H1 (cell line): ENCODE data around the gene OGDH. TPM values are rescaled to one million over a fixed set of nuclear protein-coding genes. Genes with fewer than 3 reads are reported as not detected.

Experiments used
- CTCF ChIA-PET: fragments of 300-600 bp; sonication (Branson Sonifier 250); formaldehyde crosslinking; loops from one replicate; lab custom pipeline; 2021; ENCODE audit not compliant: partially characterized antibody; lab: Charles Lee
- POLR2A ChIA-PET: fragments of 300-600 bp; sonication (Branson Sonifier 250); formaldehyde crosslinking; loops from one replicate; lab custom pipeline; 2021; ENCODE audit warnings: inconsistent platforms; ENCODE audit not compliant: partially characterized antibody; lab: Charles Lee
- DNase-seq, 2 experiments: peaks; one replicate each; pipeline versions ENCODE4 v3.0.0 to v3.0.0-alpha.2; 2010 to 2022; ENCODE audit warnings: low spot score in 2 of 2, low read depth in 1 of 2, mixed read lengths in 1 of 2
- FAIRE-seq: peaks from 2 replicates; lab custom pipeline; 2011; peaks lifted over from hg19 to GRCh38; lab: Jason Lieb, UNC
- H2AFZ ChIP-seq: 2 replicates; pipeline ENCODE4 v1.8.1; 2012; ENCODE audit warnings: low read length, inconsistent platforms
- H2AK5ac ChIP-seq: 2 replicates; pipeline ENCODE4 v1.6.1; 2013; ENCODE audit warnings: low read depth, low read length
- H2BK120ac ChIP-seq: replicated peaks from 2 replicates; pipeline ENCODE3; 2013; ENCODE audit warnings: low read depth, low read length, inconsistent platforms
- H2BK12ac ChIP-seq: 2 replicates; pipeline ENCODE4 v1.6.1; 2013; ENCODE audit warnings: low read depth, low read length
- H2BK15ac ChIP-seq: 2 replicates; pipeline ENCODE4 v1.6.1; 2013; ENCODE audit warnings: low read length
- H2BK20ac ChIP-seq: 2 replicates; pipeline ENCODE4 v1.6.1; 2013; ENCODE audit warnings: low read length
- H2BK5ac ChIP-seq: 2 replicates; pipeline ENCODE4 v1.6.1; 2013; ENCODE audit warnings: low read depth, low read length
- H3K14ac ChIP-seq: 2 replicates; pipeline ENCODE4 v1.6.1; 2013; ENCODE audit warnings: inconsistent platforms; ENCODE audit not compliant: insufficient read length
- H3K18ac ChIP-seq: 2 replicates; pipeline ENCODE4 v1.6.1; 2013; ENCODE audit warnings: low read length; ENCODE audit errors: extremely low read depth
- H3K23ac ChIP-seq: 2 replicates; pipeline ENCODE4 v1.6.1; 2013; ENCODE audit warnings: inconsistent platforms; ENCODE audit not compliant: insufficient read length
- H3K23me2 ChIP-seq: 2 replicates; pipeline ENCODE4 v1.6.1; 2013; ENCODE audit warnings: low read depth, low read length
- H3K27ac ChIP-seq: 2 replicates; pipeline ENCODE4 v1.6.1; 2011; ENCODE audit warnings: low read depth, low read length, inconsistent platforms
- H3K27me3 ChIP-seq, 4 experiments: replicated peaks in 1 of 4; 1 replicate in 1 of 4; 2 replicates in 3 of 4; pipeline versions ENCODE4 v1.6.1 to v1.8.1; 2011 to 2013; ENCODE audit warnings: low read length in 3 of 4, mild to moderate bottlenecking in 3 of 4, inconsistent platforms in 2 of 4, mixed read lengths in 2 of 4, moderate library complexity in 1 of 4; ENCODE audit not compliant: control insufficient read depth in 3 of 4, insufficient read depth in 3 of 4; ENCODE audit errors: extremely low read depth in 1 of 4
- H3K36me3 ChIP-seq, 4 experiments: 2 replicates each; pipeline versions ENCODE4 v1.6.1 to v1.8.1; 2011 to 2013; ENCODE audit warnings: mild to moderate bottlenecking in 4 of 4, low read length in 3 of 4, moderate library complexity in 2 of 4, control low read depth in 1 of 4, inconsistent platforms in 1 of 4; ENCODE audit not compliant: insufficient read depth in 4 of 4, control insufficient read depth in 2 of 4
- H3K4ac ChIP-seq: replicated peaks from 2 replicates; pipeline ENCODE3; 2013; ENCODE audit warnings: low read length, low read depth, mixed read lengths, inconsistent platforms; ENCODE audit not compliant: insufficient read length
- H3K4me1 ChIP-seq, 4 experiments: replicated peaks in 1 of 4; 1 replicate in 1 of 4; 2 replicates in 3 of 4; pipeline versions ENCODE4 v1.6.1 to v1.8.1; 2011 to 2013; ENCODE audit warnings: low read length in 3 of 4, inconsistent platforms in 2 of 4, mixed read lengths in 1 of 4; ENCODE audit not compliant: insufficient read depth in 4 of 4, control insufficient read depth in 3 of 4
- H3K4me2 ChIP-seq, 2 experiments: 2 replicates each; pipeline versions ENCODE4 v1.6.1 to v1.8.1; 2011 to 2013; ENCODE audit warnings: low read depth in 2 of 2, low read length in 2 of 2, control low read depth in 1 of 2, inconsistent platforms in 1 of 2, mild to moderate bottlenecking in 1 of 2; ENCODE audit not compliant: insufficient read depth in 1 of 2
- H3K4me3 ChIP-seq, 4 experiments: fragments of 200-600, 300-600 bp in 1 of 4; sonication (generic), shearing (Covaris generic), sonication (Bioruptor Twin) in 1 of 4; 2 replicates each; pipeline versions ENCODE4 v1.5.1 to v1.8.1; 2011 to 2016; ENCODE audit warnings: low read length in 4 of 4, low read depth in 3 of 4, control low read depth in 2 of 4, inconsistent platforms in 2 of 4, mild to moderate bottlenecking in 2 of 4, mixed read lengths in 1 of 4, moderate library complexity in 1 of 4; ENCODE audit not compliant: insufficient read depth in 2 of 4; ENCODE audit errors: extremely low read depth in 1 of 4
- H3K56ac ChIP-seq: replicated peaks from 2 replicates; pipeline ENCODE3; 2013; ENCODE audit warnings: low read depth, mild to moderate bottlenecking, mixed read lengths, low read length, inconsistent platforms; ENCODE audit not compliant: insufficient read length
- H3K79me1 ChIP-seq: 2 replicates; pipeline ENCODE4 v1.6.1; 2013; ENCODE audit warnings: low read depth, low read length, control low read depth
- H3K79me2 ChIP-seq, 2 experiments: 2 replicates each; pipeline versions ENCODE4 v1.6.1 to v1.8.1; 2012 to 2013; ENCODE audit warnings: low read length in 2 of 2, mild to moderate bottlenecking in 2 of 2, inconsistent platforms in 1 of 2; ENCODE audit not compliant: insufficient read depth in 2 of 2, control insufficient read depth in 1 of 2
- H3K9ac ChIP-seq, 4 experiments: replicated peaks in 1 of 4; 1 replicate in 1 of 4; 2 replicates in 3 of 4; pipeline versions ENCODE4 v1.6.1 to v1.8.1; 2011 to 2013; ENCODE audit warnings: low read depth in 3 of 4, low read length in 3 of 4, control low read depth in 2 of 4, mild to moderate bottlenecking in 2 of 4, moderate library complexity in 2 of 4, inconsistent platforms in 1 of 4; ENCODE audit errors: extremely low read depth in 1 of 4
- H3K9me3 ChIP-seq, 2 experiments: 2 replicates each; pipeline versions ENCODE4 v1.6.1 to v1.8.1; 2012 to 2013; ENCODE audit warnings: mild to moderate bottlenecking in 2 of 2, moderate library complexity in 2 of 2, control low read depth in 1 of 2, inconsistent platforms in 1 of 2, low read depth in 1 of 2, low read length in 1 of 2, mixed read lengths in 1 of 2; ENCODE audit not compliant: insufficient read depth in 2 of 2
- H4K20me1 ChIP-seq, 2 experiments: replicated peaks in 1 of 2; 2 replicates each; pipeline versions ENCODE3 to v1.8.1; 2011 to 2013; ENCODE audit warnings: inconsistent platforms in 2 of 2, low read length in 2 of 2, mild to moderate bottlenecking in 1 of 2; ENCODE audit not compliant: insufficient read depth in 2 of 2, control insufficient read depth in 1 of 2
- H4K5ac ChIP-seq: 2 replicates; pipeline ENCODE4 v1.6.1; 2013; ENCODE audit warnings: low read length, low read depth, mixed read lengths, inconsistent platforms; ENCODE audit not compliant: insufficient read length
- H4K8ac ChIP-seq: 2 replicates; pipeline ENCODE4 v1.8.0; 2013; ENCODE audit warnings: mild to moderate bottlenecking, moderate library complexity, low read length, inconsistent platforms; ENCODE audit not compliant: insufficient read depth; ENCODE audit errors: extremely low read depth
- H4K91ac ChIP-seq: replicated peaks from 2 replicates; pipeline ENCODE3; 2013; ENCODE audit warnings: low read length, mixed read lengths, inconsistent platforms; ENCODE audit not compliant: insufficient read length
- BRCA1 ChIP-seq: IDR thresholded peaks from 2 replicates; pipeline ENCODE4 v1.6.1; 2012; ENCODE audit warnings: low read depth, low read length, improper control_type of control experiment
- CBX8 ChIP-seq: fragments of 300-800, 300-1000 bp; sonication (generic); IDR thresholded peaks from 2 replicates; pipeline ENCODE4 v1.7.1; 2016; ENCODE audit warnings: low read depth, low read length, borderline replicate concordance
- CEBPB ChIP-seq: IDR thresholded peaks from 2 replicates; pipeline ENCODE4 v1.6.1; 2012; ENCODE audit warnings: low read depth, low read length
- CHD2 ChIP-seq: IDR thresholded peaks from 2 replicates; pipeline ENCODE4 v1.6.1; 2012; ENCODE audit warnings: low read length, improper control_type of control experiment
- GABPA ChIP-seq: IDR thresholded peaks from 2 replicates; pipeline ENCODE4 v1.6.1; 2011; ENCODE audit warnings: mild to moderate bottlenecking, low read length, moderate library complexity, borderline replicate concordance; ENCODE audit not compliant: insufficient read depth
- HDAC2 ChIP-seq, 2 experiments: fragments of 300-600 bp in 1 of 2; sonication (generic) in 1 of 2; IDR thresholded peaks; 2 replicates each; pipeline ENCODE4 v1.6.1; 2011 to 2012; ENCODE audit warnings: low read depth in 2 of 2, low read length in 2 of 2, mild to moderate bottlenecking in 2 of 2, moderate library complexity in 2 of 2, borderline replicate concordance in 1 of 2, inconsistent platforms in 1 of 2
- MAFK ChIP-seq: IDR thresholded peaks from 2 replicates; pipeline ENCODE4 v1.6.1; 2012; ENCODE audit warnings: low read depth, mild to moderate bottlenecking, improper control_type of control experiment, low read length
- RFX5 ChIP-seq: IDR thresholded peaks from 2 replicates; pipeline ENCODE4 v1.6.1; 2011; ENCODE audit warnings: low read depth, low read length, improper control_type of control experiment, borderline replicate concordance
- SAP30 ChIP-seq: fragments of 300-600 bp; sonication (generic); IDR thresholded peaks from 2 replicates; pipeline ENCODE4 v1.7.1; 2012; ENCODE audit warnings: low read length, moderate library complexity, mild to moderate bottlenecking, inconsistent platforms; ENCODE audit not compliant: insufficient read depth, insufficient replicate concordance
- SIN3A ChIP-seq, 2 experiments: IDR thresholded peaks in 1 of 2; conservative IDR thresholded peaks in 1 of 2; 2 replicates each; pipeline ENCODE4 v1.6.1; 2011 to 2012; ENCODE audit warnings: low read length in 2 of 2, improper control_type of control experiment in 1 of 2, low read depth in 1 of 2, mild to moderate bottlenecking in 1 of 2
- SP2 ChIP-seq: IDR thresholded peaks from 2 replicates; pipeline ENCODE4 v1.6.1; 2012; ENCODE audit warnings: mild to moderate bottlenecking, low read length, inconsistent platforms
- TAF1 ChIP-seq: IDR thresholded peaks from 2 replicates; pipeline ENCODE4 v1.6.1; 2011; ENCODE audit warnings: mild to moderate bottlenecking, low read depth, low read length
- WGBS, 2 experiments: shearing (Covaris generic) in 1 of 2; methylation state at CpG; one replicate each; pipeline versions ENCODE4 v1.1.6 to v1.1.7; 2013 to 2015; ENCODE audit warnings: low lambda C conversion rate in 2 of 2, mixed read lengths in 2 of 2, inconsistent platforms in 1 of 2, low coverage in 1 of 2, missing lambda C conversion rate in 1 of 2; ENCODE audit not compliant: insufficient replicate concordance in 2 of 2, insufficient coverage in 1 of 2, insufficient read length in 1 of 2; ENCODE audit errors: extremely low coverage in 1 of 2, missing lambda C conversion rate in 1 of 2; 5-methylcytosine and 5-hydroxymethylcytosine counted together
- polyA plus RNA-seq, 7 experiments: library from polyadenylated mRNA; depleted of rRNA in 3 of 7; stranded (reverse) in 5 of 7; unstranded in 2 of 7; fragments of >200 nt in 5 of 7; fragments of 200-250 nt in 2 of 7; gene quantifications; 1 replicate in 5 of 7; 2 replicates in 1 of 7; 4 replicates in 1 of 7; pipeline versions ENCODE4 v1.2.1 to v1.2.3, GENCODE V29; 2011 to 2013; ENCODE audit warnings: missing spikeins in 2 of 7, mixed read lengths in 2 of 7
- total RNA-seq: library from RNA; stranded (reverse); fragmentation: NEBNext Ultra II Directional; extraction: Animal tissue kit (Norgen Biotek cat#: 25700); gene quantifications from 2 replicates; pipeline ENCODE4 v1.2.1, GENCODE V29; 2021
- TF ChIP-seq, protein P1 (sequence below): IDR thresholded peaks from 2 replicates; pipeline ENCODE4 v1.6.1; 2012; ENCODE audit warnings: inconsistent platforms

OGDH gene
- total and polyA plus RNA-seq, 2 of the 8 experiments (the other 6 are each of a cell fraction or from before 2014, with no cell fraction given): 71.6 to 91.6 TPM

DNA sequence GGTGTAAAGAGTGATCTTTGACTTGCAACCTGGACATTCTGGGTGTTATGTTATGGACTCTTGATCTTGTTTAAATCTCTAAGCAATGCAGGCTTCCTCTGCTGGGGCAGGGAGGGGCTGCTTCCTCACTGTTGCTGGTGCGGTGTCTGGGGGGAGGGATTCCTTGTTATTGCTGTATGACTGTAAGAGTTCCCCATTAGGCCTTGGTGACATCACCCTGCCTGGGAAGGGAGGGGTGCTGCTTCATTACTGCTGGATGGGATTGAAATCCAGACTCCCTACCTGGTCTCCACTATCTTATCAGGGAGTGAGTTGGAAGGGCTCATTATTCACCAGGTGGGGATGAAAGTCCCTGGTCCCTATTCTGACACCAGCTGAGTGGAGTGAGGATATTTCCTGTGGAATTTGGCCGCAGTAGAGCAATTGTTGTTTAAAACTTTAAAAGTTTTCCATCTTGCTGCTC, 8.8 kb downstream of the OGDH start:
- Histone ChIP-seq H3K4me3 (no peak overlapping the region), H4K8ac (peak overlapping the region; percentile 71; the same call in 1 of the 2 replicates), H3K27ac (no peak overlapping the region), H2AK5ac (no peak overlapping the region), H3K56ac (no peak overlapping the region), H3K4me2 (no peak overlapping the region), H3K36me3 (no peaks in the 10 kb centered on the region), H3K23me2 (no peaks in the 10 kb centered on the region; the same call in 1 of the 2 replicates), H2BK5ac (no peak overlapping the region), H3K23ac (no peak overlapping the region), H2BK20ac (no peak overlapping the region), H4K91ac (no peak overlapping the region), H2BK15ac (no peak overlapping the region), H3K79me1 (no peaks in the 10 kb centered on the region; the same call in 1 of the 2 replicates), H2AFZ (no peak overlapping the region), H2BK12ac (no peak overlapping the region), H3K9me3 (no peaks in the 10 kb centered on the region), H3K14ac (no peak overlapping the region), H2BK120ac (no peak overlapping the region), H3K4ac (no peak overlapping the region), H3K18ac (no peak overlapping the region), H3K79me2 (peaks cover 11 to 96% of the 10 kb centered on the region in 2 experiments), H4K20me1 (peaks cover 0 to 12% of the 10 kb centered on the region in 2 experiments), H3K4me1 (no peaks in the 10 kb centered on the region), H4K5ac (no peak overlapping the region), H3K27me3 (no peaks in the 10 kb centered on the region), H3K9ac (no peak overlapping the region)
- 98% methylated on average over 2 of the region's 2 CpGs; no CpG with 5 or more reads in 1 of the 2 experiments for WGBS, 2 experiments
- DNase-seq: no peak
- POLR2A ChIA-PET: interaction anchor here (1.0 kb wide), 1 partner anchor 9 kb away, joined by 3 read pairs; the partner anchor contains the start of gene OGDH
- no peak for FAIRE-seq
- CTCF ChIA-PET: interaction anchor here (0.6 kb wide), 1 partner anchor 174 kb away, joined by 3 read pairs; no protein-coding TSS in a partner anchor
- TF ChIP-seq BRCA1 (no peak), SIN3A (conservative IDR thresholded peaks at IDR 0.05 in 1 of 2, IDR thresholded peaks at IDR 0.05 in 1 of 2; ENCODE audit: low read depth in 1 of 2, low read length in 2 of 2) (no peak), RFX5 (no peak), MAFK (no peak), CHD2 (no peak), TAF1 (no peak), GABPA (no peak), HDAC2 (IDR thresholded peaks at IDR 0.05; ENCODE audit: borderline replicate concordance in 1 of 2, low read depth in 2 of 2, low read length in 2 of 2) (no peak), SAP30 (no peak), CBX8 (no peak), SP2 (no peak), CEBPB (no peak)
- TF ChIP-seq, protein P1, sequence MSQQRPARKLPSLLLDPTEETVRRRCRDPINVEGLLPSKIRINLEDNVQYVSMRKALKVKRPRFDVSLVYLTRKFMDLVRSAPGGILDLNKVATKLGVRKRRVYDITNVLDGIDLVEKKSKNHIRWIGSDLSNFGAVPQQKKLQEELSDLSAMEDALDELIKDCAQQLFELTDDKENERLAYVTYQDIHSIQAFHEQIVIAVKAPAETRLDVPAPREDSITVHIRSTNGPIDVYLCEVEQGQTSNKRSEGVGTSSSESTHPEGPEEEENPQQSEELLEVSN: no peak
